GM19193 (cell line): ENCODE measurements around the gene CCDC59.

Source experiments
- POLR2A ChIP-seq: IDR thresholded peaks from 4 replicates; pipeline ENCODE4 v1.6.1; 2011; ENCODE audit not compliant: insufficient read depth, insufficient read length; ENCODE audit errors: extremely low read depth

CCDC59 gene

DNA sequence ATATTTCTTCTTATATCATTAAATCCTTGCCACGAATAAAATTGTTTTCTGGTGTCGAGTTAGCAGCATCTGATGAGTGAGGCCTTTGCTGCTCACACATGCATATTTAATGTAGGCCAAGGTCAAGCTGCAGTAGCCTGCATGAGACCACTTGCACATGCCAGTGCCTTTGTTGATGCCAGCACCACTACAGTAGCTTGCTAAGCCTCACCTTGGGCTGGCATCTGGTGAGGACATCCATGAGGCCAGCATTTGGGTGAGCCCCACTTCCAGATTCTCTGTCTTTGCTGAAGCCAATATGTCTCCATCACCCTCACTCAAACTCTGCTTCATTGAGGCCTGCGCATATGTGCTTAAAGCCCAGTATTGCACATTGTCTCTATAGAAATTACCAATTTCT, 8.0 kb downstream of the CCDC59 start:
- TF ChIP-seq POLR2A = no peak

DNA sequence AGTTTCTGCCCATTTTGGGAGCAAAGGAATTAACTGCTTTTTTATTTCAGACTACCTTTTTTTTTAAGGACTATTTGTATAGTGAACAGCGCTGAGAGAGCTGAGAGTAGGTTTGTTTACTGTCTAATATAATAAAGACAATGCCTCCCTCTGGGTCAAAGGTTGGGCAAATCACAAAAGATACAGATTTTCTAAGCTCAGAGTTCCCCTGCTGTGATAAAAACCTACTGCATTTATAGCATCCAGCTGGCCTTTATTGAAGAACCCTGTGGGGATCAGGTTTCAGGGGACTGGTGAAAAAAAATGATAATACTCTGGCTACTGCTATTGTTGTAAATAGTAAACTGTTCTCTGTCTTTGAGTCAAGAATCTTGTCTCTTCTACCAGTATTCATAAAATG, 28.7 kb downstream of the CCDC59 start:
- no peak for TF ChIP-seq POLR2A

DNA sequence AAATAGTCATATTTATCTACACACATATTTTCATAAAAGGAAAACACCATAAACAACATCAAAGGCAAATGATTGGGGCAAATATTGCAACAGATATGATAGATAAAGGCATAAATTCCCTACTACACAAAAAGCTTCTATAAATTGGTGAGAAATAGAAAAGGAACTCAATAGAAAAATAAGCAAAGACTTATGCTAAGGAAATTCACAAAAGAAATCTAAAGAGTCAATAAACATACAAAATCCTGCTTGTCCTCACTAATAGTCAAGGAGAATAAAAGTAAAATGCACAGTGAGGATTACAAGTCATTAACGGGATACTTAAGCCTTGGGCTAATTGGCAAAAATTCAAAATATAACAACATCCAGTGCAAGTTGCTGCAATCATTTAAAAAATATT, 30.3 kb downstream of the CCDC59 start:
- TF ChIP-seq POLR2A = no peak

- TF ChIP-seq POLR2A = no peak
These were observed 31.2 kb downstream of the CCDC59 start for GRCh38 chr12:82326905-82327503.

- no peak for TF ChIP-seq POLR2A
These were observed 32.4 kb downstream of the CCDC59 start for GRCh38 chr12:82325540-82326336.

DNA sequence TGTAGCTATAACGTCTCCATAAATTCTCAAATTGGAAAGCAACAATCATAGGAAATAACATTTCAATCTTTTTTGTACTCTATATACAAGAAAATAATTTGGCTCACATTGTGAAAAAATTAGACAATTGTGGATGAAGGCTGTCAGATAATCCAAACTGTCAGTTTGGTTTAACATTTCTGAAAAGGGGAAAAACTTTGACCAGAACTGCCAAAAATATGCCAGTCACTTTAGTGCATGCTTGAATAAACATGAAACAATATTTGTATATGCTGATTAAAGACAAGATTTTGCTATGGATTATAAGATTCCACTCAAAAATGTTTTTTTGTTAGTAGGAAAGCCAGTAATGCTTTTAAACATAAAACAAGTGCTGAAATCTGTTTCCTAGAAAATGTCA, 38.9 kb downstream of the CCDC59 start:
- TF ChIP-seq POLR2A = no peak

DNA sequence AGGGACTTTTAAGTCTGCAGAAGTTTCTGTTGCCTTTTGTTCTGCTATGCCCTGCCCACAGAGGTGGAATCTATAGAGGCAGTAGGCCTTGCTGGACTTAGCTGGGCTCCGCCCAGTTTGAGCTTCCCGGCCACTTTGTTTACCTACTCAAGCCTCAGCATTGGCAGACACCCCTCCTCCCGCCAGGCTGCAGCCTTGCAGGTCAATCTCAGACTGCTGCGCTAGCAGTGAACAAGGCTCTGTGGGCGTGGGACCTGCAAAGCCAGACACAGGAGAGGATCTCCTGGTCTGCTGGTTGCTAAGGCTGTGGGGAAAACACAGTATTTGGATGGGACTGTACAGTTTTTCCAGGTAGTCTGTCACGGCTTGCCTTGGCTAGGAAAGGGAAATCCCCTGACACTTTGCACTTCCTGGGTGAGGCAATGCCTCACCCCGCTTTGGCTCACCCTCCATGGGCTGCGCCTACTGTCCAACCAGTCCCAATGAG, 43.7 kb downstream of the CCDC59 start:
- TF ChIP-seq POLR2A = no peak
